GM12891 (cell line): ENCODE measurements around the gene S100Z.

Source experiments
- PAX5 ChIP-seq: IDR thresholded peaks from 2 replicates; pipeline ENCODE4 v1.6.1; 2011; ENCODE audit warnings: low read length, moderate library complexity, mild to moderate bottlenecking; ENCODE audit not compliant: insufficient read depth, severe bottlenecking
- POLR2A ChIP-seq: IDR thresholded peaks from 2 replicates; pipeline ENCODE4 v1.6.1; 2011; ENCODE audit warnings: low read depth, low read length, control low read depth
- POLR2AphosphoS5 ChIP-seq: IDR thresholded peaks from 2 replicates; pipeline ENCODE4 v1.6.1; 2011; ENCODE audit warnings: low read depth, low read length, control low read depth
- POU2F2 ChIP-seq: IDR thresholded peaks from 2 replicates; pipeline ENCODE4 v1.6.1; 2011; ENCODE audit warnings: low read depth, mild to moderate bottlenecking, control low read depth, low read length, moderate library complexity
- SPI1 ChIP-seq: IDR thresholded peaks from 2 replicates; pipeline ENCODE4 v1.6.1; 2011; ENCODE audit warnings: low read depth, low read length, control low read depth
- TAF1 ChIP-seq: IDR thresholded peaks from 2 replicates; pipeline ENCODE4 v1.6.1; 2011; ENCODE audit warnings: low read depth, low read length, control low read depth

DNA sequence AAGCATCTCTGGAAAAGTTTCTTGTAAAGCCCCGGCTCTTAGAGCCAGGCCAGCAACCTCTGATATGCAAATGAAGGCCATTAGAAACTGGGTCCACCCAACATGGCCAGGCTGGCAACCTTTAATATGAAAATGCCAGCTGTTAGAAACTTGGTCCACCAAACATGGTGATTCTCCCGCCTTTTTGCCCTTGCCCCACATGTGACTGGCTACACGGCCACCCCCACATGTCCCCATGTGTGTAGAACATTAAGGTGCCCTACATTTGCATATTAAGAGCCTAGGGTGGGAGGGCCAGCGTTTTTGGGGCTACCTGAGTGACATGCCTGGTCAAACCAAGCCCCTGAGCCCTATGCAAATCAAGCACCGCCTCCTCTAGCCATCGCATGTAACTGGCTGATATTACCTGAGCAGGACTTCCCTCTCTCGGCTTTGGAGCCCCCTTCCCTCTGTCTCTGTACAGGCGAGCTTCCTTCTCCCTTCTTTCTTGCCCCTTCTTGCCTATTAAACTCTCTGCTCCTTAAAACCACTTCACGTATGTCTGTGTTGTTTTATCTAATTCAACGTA, 39.0 kb downstream of the S100Z start:
- TF ChIP-seq POLR2AphosphoS5, result no peak
- no peak for TF ChIP-seq POLR2A
- no peak for TF ChIP-seq SPI1
- no peak for TF ChIP-seq TAF1
- no peak for TF ChIP-seq POU2F2
- no peak for TF ChIP-seq PAX5
